DMS53 treated with DMSO at 0.1 percent for 48 hours (cell line): Measurements from ENCODE around the gene IL11RA.
A peak's percentile ranks its signal among the peaks of the same experiment; 100 is the strongest.

ENCODE experiments used
- DNase-seq: peaks from one replicate; lab custom pipeline; 2025; ENCODE audit not compliant: unreplicated experiment; lab: John Stamatoyannopoulos, UW

IL11RA gene

DNA sequence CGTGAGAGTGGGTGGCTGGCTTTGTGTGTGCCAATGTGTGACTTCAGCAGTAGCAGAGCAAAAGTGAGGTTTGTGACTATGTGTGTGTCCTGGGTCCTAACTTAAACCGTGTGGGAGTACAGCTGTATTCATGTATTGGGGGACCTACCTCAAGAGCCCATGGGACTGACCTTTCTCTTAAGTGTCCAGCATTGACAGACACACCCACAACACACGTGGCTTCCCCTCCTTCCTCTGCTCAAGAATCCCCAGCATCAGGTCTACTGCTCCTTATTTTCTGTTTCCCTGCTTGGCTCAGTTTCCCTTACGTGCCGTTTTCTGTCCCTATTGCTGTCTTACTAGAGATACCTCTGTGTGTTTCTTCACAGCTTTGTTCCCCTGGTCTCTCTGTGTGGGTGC is 616 bp downstream of the IL11RA start:
- DNase-seq: no peak

DNA sequence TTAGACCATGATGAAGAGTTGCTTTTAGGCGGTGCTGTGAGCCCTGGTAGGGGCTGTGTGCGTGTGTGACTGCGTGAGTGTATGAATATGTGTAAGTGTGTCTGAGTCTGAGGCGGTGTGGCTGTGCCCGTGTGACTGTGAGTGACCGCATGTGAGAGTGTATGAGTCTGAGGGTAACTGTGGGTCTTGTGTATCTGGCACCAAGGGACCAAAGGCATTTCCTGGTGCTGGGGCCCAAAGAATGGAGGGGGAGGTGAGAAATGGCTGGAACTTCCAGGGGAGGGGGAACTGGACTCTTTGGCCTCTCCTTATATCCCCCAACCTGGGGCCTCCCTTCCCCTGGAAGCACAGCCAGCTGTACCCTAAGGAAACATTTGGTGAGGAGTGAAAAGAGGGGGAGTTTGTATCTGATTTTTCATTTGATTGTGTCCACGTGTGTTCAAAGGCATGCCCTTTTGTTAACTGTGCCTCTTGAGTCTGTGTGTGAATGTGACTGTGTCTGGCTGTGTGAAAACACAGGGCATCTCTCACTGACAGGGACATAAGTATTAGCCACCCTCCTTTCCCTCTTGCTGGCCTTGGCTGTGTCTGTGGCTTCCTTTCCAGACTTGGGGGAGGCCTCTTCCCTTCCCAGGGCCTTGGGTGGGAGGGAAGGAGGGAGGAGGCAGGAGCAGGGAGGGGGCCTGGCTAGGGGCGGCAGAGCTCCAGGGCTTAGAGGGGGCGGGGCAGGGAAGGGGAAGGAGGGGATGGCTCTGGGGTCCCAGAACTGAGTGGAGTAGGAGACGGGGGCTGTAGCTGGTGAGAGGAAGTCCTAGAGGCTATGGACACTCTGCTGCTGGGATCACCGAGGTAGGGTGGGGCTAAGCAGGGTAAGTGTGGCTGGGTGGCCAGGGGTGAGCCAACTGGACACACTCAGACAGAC is 1.4 kb downstream of the IL11RA start:
- no peak for DNase-seq

DNA sequence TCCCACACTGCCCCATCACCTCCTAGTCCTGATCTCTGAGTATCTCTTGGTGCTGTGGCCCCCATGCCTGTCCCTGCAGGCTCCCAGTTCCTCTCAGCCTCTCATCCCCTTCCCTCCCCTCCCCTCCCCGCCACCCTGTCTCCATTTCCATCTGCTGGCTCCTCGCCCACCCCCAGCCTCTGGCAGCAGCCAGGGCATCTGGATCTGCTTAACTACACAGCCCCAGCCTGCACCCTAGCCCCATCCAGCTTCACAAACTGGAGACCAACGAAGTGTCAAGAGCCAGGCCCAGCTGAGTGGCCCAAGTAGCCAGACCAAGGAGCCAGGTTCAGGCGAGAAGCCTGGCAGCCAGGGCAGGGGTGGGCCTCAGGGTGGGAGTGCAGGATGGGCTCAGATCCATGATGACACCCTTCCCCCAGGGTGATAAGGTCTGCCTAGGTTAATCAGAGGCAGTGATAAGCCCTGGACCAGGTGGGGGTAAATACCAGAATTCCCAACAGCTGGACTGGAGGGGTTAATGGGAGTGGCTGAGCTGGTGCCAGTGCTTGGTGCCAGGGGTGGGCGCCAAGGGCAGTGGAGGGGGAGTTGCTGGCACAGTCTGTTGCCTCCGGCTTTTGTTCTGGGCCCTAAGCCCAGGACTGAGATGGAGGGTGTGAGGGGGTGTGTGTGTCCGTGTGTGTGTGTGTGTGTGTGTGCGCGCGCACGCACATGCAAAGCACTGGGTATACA is 2.5 kb downstream of the IL11RA start:
- no peak for DNase-seq

DNA sequence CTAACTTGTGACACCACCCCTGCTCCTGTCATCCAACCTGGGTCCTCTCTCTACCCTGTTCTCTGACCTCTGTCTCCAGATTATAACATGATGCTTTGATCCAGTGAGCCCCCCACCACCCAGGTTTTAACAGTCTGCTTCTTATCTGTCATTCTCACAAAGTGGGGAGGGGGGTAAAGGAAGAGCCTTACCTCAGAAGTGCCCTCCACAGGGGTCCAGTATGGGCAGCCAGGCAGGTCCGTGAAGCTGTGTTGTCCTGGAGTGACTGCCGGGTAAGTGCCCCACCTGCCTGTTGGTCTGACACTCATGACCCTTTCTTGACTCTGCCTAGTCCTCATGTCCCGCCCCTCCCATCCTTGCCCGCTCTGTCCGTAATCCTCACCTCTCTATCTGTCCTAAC is 3.4 kb downstream of the IL11RA start:
- DNase-seq: no peak

DNA sequence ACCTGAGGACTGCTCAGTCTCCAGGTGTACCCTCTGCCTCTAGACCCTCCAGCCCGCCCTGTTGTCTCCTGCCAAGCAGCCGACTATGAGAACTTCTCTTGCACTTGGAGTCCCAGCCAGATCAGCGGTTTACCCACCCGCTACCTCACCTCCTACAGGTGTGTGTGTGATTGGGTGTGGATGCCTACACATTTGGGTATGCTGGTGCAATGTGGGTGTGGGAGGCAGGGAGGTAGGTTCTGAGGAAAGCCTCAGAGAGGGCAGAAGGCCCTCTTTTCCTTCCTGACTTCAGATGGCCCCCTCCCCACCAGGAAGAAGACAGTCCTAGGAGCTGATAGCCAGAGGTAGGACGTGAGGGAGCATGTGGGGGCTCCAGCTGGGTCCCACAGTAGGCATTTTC is 5.0 kb downstream of the IL11RA start:
- no peak for DNase-seq

DNA sequence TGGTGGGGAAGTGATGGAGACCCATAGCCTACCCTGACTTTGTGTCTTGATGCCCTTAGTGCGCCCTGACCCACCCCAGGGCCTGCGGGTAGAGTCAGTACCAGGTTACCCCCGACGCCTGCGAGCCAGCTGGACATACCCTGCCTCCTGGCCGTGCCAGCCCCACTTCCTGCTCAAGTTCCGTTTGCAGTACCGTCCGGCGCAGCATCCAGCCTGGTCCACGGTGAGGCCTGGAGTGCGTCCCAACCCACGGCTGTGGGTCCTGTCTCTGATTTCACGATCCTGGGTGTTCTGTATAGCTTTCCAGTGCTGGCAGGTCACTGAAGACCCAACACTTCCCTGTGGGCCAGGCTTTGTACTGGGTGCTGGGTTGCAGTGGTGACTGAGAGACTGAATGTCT is 6.5 kb downstream of the IL11RA start:
- DNase-seq: no peak

DNA sequence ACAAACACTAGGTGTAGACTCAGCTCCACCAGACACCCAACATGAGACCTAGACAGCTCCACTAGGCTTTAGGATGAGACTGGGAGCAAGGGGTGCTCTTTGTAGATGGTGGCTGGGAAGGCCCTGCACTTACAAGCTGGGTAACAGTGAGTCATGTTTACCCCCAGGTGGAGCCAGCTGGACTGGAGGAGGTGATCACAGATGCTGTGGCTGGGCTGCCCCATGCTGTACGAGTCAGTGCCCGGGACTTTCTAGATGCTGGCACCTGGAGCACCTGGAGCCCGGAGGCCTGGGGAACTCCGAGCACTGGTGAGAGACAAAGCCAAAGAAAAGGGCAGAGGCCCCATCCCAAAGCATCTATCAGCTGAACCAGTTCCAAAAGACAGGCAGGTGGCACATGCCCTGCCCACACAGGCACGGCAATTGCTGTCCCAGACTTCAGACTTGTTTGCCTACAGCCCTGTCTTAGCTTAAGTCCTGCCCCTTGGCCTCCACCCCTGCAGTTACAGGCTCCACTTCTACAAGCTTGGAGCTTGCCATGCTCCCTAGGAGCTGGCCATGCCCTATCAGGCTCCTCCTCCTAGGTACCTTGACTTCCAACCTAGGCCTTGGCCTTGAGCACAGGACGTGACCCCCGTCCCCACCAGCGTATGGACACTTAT is 7.7 kb downstream of the IL11RA start:
- DNase-seq: peak; percentile 72

DNA sequence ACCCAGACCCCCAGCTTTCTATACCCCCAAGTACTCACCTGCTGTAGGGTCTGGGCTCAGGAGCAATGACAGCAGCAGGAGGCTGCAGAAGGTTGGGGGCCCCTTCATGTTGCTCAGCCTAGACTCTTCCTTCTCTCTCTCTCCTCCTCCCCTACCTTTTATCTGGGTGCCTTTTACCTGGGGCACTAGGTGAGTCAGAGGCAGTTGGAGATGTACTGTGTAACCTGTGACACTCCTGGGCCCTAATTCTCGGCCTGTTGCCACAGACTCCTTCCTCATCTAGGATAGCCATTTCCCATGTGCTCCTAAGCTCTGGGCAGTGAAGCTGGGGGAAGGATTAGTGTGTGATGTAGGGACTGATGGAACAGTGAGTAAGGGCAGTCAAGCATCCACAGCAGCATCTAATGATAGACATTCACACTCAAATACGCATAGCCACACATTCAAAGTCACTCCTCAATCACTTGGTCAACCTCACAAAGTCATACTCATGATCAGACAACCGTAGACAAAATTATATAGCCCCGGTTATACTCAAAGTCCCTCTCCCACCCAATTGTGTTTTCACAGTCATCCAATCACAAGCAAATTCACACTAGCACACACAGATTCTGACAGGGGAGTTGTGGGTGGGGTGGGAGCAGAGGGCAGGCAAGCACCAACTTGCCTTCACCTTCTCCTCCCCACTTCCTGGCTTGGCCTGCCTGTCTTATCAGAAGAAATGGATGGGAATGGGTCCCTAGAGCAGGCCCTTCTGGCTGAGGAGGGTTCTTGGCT is 10.7 kb downstream of the IL11RA start, which contains the start of gene CCL27:
TSS of gene CCL27 (minus strand) at position 132 of the 777 bp plus-strand sequence. CDS start at position 108, 24 bp downstream.
- DNase-seq: no peak

DNA sequence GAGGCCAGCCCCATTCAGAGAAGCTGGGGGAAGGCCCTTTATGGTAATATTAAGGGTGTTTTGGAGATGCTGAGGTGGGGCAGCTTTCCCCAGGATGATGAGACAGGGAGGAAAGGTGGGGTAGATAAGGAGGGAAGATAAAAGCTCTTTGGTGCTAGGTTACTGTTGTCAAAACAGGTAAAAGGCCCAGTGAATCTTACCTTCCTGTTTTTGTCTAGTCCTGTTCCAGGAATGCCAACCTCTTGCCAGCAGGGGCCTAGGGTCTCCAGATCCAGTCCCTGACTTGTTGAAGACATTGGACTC is 11.3 kb downstream of the IL11RA start:
- no peak for DNase-seq

DNA sequence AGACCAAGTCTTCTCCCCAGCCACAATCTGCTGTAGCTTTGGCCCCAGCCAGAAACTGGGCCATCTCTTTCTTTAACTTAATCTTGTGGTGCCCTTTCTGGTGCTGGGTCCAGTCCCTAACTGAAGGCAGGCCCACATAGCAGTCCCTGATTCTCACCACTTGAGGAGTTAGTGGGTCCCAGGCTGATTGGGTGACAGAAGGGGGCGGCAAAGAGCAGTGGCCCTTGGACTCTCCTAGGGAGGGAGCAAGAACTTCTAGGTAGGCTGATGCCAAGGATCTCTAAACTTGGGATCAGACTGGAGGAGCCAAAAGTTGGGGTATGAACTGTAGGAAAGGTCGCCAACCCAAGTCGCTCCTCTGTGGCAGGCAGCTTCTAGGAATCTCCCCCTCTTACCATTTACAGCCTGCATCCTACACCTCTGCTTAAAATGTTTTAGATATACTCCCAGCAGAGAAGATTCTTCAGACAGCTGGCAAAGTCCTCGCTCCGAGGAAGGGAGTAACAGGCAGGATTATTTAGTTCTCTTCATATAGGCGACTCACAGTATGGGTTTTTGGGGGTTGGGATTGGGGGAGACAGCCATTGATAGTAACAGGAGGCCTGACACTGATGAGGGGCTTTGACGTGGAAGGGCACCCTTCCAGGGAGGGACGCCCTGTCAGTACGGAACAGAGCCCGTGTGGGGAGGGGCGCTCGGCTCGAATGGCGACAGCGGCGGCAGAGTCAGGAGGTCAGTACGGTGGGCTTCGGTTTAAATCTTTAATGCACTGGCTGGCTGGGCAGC is 12.5 kb downstream of the IL11RA start:
- DNase-seq: peak; percentile 16

DNA sequence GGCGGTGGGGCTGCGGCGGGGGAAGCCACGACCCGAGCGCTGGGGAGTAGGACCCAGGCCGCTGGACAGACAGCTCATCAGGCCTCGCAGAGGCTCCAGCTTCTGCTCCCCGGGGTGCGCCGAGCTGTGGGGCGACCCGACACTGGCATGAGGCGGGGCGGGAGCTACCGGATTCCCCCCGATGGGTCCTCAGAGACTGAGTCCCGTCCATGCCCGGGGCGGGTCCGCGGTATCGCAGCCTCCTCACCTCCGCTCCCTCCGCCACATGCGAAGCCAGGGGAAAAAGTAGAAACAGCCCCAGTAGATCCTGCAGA is 13.0 kb downstream of the IL11RA start:
- no peak for DNase-seq

DNA sequence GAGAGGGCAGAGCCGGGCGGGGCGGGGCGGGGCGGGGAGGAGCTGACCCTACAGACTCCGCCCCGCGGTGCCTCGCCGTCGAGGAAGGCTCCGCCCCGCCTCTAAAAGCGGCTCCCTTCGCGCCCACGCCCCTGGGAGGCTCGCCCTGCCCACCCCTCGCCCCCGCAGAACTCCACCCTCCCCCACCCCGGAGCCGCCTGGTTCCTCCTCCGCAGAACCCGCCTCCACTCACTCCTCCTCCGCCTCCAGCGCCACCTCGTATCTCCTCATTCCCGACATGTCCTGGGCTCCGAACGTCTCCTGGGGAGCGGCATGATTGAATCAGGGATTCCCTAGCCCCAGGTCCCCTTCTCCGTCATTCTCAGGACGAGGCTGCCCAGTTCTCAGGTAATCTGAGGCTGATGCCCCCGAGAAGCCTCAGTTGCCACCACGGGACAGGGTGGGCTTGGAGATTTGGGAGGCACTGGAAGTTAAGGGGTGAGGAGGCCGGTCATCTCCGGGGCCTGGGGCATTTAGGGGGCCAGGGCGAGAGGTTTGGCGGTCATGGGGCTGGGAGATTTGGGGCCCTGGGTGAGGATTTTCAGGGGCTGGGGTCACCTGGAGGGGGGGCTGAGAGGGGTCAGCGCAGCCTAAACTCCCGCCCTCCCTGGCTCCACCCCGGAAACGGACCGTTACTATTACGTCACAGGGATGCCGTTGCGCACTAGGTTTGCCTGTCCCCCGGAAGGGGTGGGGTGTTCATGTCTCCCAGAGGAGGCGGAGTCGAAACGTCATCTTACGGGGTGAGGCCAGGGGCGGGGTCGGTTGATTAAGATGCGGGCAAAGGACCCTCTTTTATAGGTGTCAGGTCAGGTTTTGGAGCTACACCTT is 13.6 kb downstream of the IL11RA start:
- DNase-seq: peak; percentile 61

DNA sequence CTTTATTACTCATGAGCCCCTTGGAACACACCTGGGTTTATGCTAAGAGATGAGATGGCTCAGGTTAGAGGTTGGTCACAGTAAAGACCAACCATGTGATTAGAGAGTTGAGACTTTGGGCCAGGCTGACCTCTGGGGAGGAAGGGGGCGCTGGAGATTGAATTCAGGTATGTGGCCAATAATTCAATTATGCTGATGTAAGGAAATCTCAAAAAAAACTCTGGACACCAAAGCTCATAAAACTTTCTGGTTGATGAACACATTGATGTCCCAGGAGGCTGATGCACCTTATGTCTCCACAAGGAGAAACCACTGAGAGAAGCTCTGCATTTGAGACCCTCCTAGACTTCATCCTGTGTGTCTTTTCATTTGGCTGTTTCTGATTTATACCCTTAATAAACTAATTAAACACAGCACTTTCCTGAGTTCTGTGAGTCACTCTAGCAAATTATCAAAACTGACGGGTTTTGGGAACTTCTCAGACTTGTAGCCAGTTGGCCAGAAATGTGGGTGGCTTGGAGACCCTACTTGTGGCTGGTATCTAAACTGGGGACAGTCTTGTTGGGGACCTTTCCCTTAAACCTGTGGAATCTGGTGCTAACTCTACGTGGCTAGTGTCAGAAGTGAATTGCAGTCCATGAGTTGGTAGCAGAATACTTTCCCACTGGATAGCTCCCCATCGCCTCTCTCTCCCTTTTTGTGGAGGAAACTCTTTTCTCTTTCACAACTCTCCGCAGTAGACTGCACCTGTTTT is 18.0 kb downstream of the IL11RA start:
- no peak for DNase-seq

DNA sequence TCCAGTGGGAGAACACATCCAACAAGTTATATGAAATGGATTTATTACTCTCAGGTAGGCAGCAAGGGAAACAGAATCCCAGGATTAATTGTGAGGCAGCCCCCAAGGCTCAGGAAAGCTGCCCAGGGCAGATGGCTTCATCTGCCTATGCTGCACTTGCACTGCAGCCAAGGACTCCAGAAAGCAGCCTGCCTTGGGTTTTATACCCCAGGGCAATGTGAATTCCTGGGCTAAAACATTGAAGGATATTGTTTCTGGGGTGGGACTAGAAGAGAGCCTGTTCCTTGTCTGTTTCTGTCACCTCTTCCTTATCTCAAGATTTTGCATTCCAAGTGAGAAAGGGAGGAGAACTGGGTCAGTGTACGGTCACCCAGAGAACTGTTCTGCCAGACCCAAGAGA is 19.3 kb downstream of the IL11RA start:
- no peak for DNase-seq

DNA sequence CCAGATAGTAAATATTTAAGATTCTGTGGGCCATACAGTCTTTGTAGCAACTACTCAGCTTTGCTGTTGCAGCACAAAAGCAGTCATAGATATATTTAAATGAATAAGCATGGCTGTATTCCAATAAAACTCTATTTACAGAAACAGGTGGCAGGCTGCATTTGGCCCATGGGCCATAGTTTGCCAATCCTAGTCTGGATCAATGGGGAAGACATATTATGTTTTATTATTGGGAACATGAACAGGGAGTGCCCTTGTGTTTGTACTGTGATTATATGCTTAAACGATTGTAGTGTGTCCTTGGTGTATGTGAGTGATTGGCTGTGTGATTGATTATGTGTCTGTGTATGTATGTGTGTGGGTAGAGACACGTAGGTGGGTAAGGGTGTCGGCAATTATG is 22.5 kb downstream of the IL11RA start:
- no peak for DNase-seq

DNA sequence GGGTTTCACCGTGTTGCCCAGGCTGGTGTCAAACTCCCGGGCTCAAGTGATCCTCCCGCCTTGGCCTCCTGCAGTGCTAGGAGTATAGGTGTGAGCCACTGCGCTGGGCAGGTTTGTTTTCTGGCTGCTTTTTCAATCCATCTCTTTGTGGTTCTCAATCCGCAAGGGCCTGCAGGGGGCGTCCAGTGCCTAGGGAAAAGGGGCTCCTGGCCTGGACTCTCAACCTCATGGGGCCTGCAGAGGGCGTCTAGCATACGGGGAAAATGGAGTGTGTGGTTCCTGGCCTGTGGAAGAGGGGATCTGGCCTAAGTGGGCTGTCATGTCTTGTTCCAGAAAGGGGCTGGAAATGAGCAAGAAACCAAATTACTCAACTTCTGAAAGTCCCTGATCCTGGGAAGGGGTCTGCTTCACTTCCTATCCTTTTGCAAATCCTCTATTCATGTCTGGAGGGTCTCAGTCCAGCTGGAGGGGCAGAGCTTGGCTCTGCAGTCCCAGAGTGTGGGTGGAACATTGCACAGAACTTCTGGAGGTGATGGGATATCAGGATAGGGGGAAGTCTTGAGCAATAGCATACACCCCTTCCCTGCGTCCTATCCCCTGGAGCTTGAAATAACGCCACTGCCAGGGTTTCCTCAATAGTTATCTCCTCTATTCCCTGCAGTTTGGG is 23.2 kb downstream of the IL11RA start:
- peak; percentile 12 for DNase-seq

DNA sequence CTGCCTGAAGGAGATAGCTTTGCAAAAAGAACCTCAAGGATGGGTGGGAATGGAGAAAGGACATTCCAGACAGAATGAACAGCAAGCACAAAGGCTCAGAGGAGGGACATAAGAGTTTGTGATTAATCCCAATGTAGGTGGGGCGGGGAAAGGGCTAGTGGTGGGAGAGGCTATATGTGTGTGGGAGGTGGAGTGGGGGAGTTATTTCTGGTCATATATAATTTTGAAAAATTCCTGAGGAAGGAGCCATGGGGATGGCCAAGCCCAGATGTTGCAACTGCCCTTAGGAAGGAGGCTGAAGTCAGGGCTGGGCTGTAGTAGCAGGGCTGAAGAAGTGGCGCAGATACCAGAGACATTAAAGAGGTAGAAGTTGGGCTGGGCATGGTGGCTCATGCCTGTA is 23.9 kb downstream of the IL11RA start:
- DNase-seq: no peak

DNA sequence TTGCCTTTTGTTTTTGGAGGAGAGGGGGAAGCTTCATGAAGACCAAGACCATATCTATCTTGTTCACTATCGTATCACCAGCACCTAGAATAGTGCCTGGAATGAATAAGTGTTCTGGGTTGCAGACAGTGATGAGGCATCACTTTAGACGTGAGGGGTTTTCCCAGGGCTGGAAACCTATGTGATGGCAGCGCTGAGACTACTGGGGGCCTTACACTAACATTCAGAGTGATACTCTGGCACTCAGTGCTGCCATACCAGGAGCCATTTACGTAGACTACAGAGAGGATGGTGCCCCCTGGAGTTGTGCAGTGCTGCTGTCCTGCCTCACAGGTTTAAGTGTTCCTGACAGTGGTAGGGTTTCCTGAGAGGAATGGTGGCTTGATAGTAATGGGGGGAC is 32.2 kb downstream of the IL11RA start:
- DNase-seq: no peak
